Measurements from ENCODE around the gene HEXIM1.

HEXIM1 gene

GRCh38 chr17:45161288-45162024 lies 13.2 kb downstream of the HEXIM1 start, which contains the start of gene HEXIM2:
HEXIM2 (plus strand) TSS chr17:45161875; CDS start chr17:45162794, 919 bp downstream.
- peak; percentile 97 for FAIRE-seq
- TF ChIP-seq POU2F2 (IDR thresholded peaks at IDR 0.05; ENCODE audit: low read depth, low read length): peak; percentile 79
- peak; percentile 81 for TF ChIP-seq POLR2A (IDR thresholded peaks at IDR 0.05; ENCODE audit: low read depth, low read length)
- TF ChIP-seq TAF1 (IDR thresholded peaks at IDR 0.05; ENCODE audit: low read depth, low read length): peak; percentile 98
- peak; percentile 29 for TF ChIP-seq PAX5 (IDR thresholded peaks at IDR 0.05; ENCODE audit: insufficient read depth, low read length, severe bottlenecking)
- TF ChIP-seq SPI1 (IDR thresholded peaks at IDR 0.05; ENCODE audit: low read depth, low read length): no peak
- TF ChIP-seq POLR2AphosphoS5 (IDR thresholded peaks at IDR 0.05; ENCODE audit: low read depth, low read length): peak; percentile 96
- peak; percentile 93 for DNase-seq (ENCODE audit: insufficient read length, low spot score)

- TF ChIP-seq PAX5 (IDR thresholded peaks at IDR 0.05; ENCODE audit: insufficient read depth, low read length, severe bottlenecking): no peak
- no peak for TF ChIP-seq POLR2A (IDR thresholded peaks at IDR 0.05; ENCODE audit: low read depth, low read length)
- DNase-seq (ENCODE audit: insufficient read length, low spot score): no peak
- no peak for FAIRE-seq
Observed at GRCh38 chr17:45162025-45162687, 13.9 kb downstream of the HEXIM1 start.

GRCh38 chr17:45164734-45165269 lies 16.5 kb downstream of the HEXIM1 start:
- DNase-seq (ENCODE audit: insufficient read length, low spot score): no peak
- FAIRE-seq: no peak
- TF ChIP-seq POU2F2 (IDR thresholded peaks at IDR 0.05; ENCODE audit: low read depth, low read length) (no peak), PAX5 (IDR thresholded peaks at IDR 0.05; ENCODE audit: insufficient read depth, low read length, severe bottlenecking) (no peak), TAF1 (IDR thresholded peaks at IDR 0.05; ENCODE audit: low read depth, low read length) (no peak), POLR2A (IDR thresholded peaks at IDR 0.05; ENCODE audit: low read depth, low read length) (no peak), POLR2AphosphoS5 (IDR thresholded peaks at IDR 0.05; ENCODE audit: low read depth, low read length) (no peak), SPI1 (IDR thresholded peaks at IDR 0.05; ENCODE audit: low read depth, low read length) (no peak)

GRCh38 chr17:45168991-45169752 lies 20.9 kb downstream of the HEXIM1 start:
- DNase-seq (ENCODE audit: insufficient read length, low spot score) (no peak), FAIRE-seq (no peak)
- TF ChIP-seq POLR2AphosphoS5 (IDR thresholded peaks at IDR 0.05; ENCODE audit: low read depth, low read length) (no peak), PAX5 (IDR thresholded peaks at IDR 0.05; ENCODE audit: insufficient read depth, low read length, severe bottlenecking) (no peak), POU2F2 (IDR thresholded peaks at IDR 0.05; ENCODE audit: low read depth, low read length) (no peak), TAF1 (IDR thresholded peaks at IDR 0.05; ENCODE audit: low read depth, low read length) (no peak), SPI1 (IDR thresholded peaks at IDR 0.05; ENCODE audit: low read depth, low read length) (no peak), POLR2A (IDR thresholded peaks at IDR 0.05; ENCODE audit: low read depth, low read length) (no peak)

- FAIRE-seq (no peak), DNase-seq (ENCODE audit: insufficient read length, low spot score) (no peak)
- no peak for TF ChIP-seq POLR2A (IDR thresholded peaks at IDR 0.05; ENCODE audit: low read depth, low read length)
Observed at GRCh38 chr17:45170280-45170930, 22.1 kb downstream of the HEXIM1 start.

- FAIRE-seq (no peak), DNase-seq (ENCODE audit: insufficient read length, low spot score) (no peak)
- TF ChIP-seq POU2F2 (IDR thresholded peaks at IDR 0.05; ENCODE audit: low read depth, low read length) (no peak), PAX5 (IDR thresholded peaks at IDR 0.05; ENCODE audit: insufficient read depth, low read length, severe bottlenecking) (no peak), TAF1 (IDR thresholded peaks at IDR 0.05; ENCODE audit: low read depth, low read length) (no peak), POLR2AphosphoS5 (IDR thresholded peaks at IDR 0.05; ENCODE audit: low read depth, low read length) (no peak), SPI1 (IDR thresholded peaks at IDR 0.05; ENCODE audit: low read depth, low read length) (no peak), POLR2A (IDR thresholded peaks at IDR 0.05; ENCODE audit: low read depth, low read length) (no peak)
Observed at GRCh38 chr17:45170931-45171337, 22.7 kb downstream of the HEXIM1 start.

- TF ChIP-seq PAX5 (IDR thresholded peaks at IDR 0.05; ENCODE audit: insufficient read depth, low read length, severe bottlenecking): no peak
- no peak for TF ChIP-seq SPI1 (IDR thresholded peaks at IDR 0.05; ENCODE audit: low read depth, low read length)
- no peak for TF ChIP-seq TAF1 (IDR thresholded peaks at IDR 0.05; ENCODE audit: low read depth, low read length)
- TF ChIP-seq POU2F2 (IDR thresholded peaks at IDR 0.05; ENCODE audit: low read depth, low read length): no peak
- no peak for TF ChIP-seq POLR2A (IDR thresholded peaks at IDR 0.05; ENCODE audit: low read depth, low read length)
- FAIRE-seq (no peak), DNase-seq (ENCODE audit: insufficient read length, low spot score) (no peak)
Observed at GRCh38 chr17:45171338-45172231, 23.3 kb downstream of the HEXIM1 start.

GRCh38 chr17:45172232-45172540 lies 23.9 kb downstream of the HEXIM1 start:
- TF ChIP-seq PAX5 (IDR thresholded peaks at IDR 0.05; ENCODE audit: insufficient read depth, low read length, severe bottlenecking) (no peak), POLR2AphosphoS5 (IDR thresholded peaks at IDR 0.05; ENCODE audit: low read depth, low read length) (no peak), SPI1 (IDR thresholded peaks at IDR 0.05; ENCODE audit: low read depth, low read length) (no peak)
- DNase-seq (ENCODE audit: insufficient read length, low spot score): no peak
- FAIRE-seq: no peak

Measured in GM12891 (cell line).